Stimulated activated CD4-positive, alpha-beta T cell treated with anti-CD3 and anti-CD28 coated beads, TNF-alpha, amount 100 ng/mL, for 48 hours (primary cell): ENCODE results near the gene INSL6.
"Not testable (repeated sequence)": the region's sequence is repeated elsewhere in the genome, so short reads cannot be mapped to it uniquely, and the experiment has no call there.

Experiments used
- DNase-seq, 3 donors: peaks; one replicate each; pipeline ENCODE4 v3.0.0-alpha.2; 2020; ENCODE audit warnings: low read depth in 3 of 3

INSL6 gene

GRCh38 chr9:5185220-5185840 is at the start of gene INSL6:
Gene INSL6 (minus strand): TSS chr9:5185639. CDS start chr9:5185602, 37 bp downstream.
- DNase-seq, result no peak

DNA sequence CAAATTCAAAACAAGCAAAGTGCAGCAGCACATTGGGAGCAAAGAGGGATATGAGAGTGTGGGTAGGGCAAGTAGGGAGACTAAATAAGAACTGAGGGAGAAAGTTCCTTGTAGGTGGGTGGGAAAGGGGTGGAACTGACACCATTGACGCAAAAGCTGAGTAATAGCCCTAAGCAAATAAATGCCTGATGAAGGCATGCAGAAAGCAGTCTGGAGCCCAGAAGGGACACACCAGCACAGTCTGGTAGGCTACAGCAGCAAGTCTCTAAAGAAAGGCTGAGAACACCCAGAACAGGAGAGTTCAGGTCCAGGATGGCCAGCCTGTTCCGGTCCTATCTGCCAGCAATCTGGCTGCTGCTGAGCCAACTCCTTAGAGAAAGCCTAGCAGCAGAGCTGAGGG is 45.8 kb upstream of the INSL6 start, which contains the start of gene INSL4:
Gene INSL4 (plus strand): TSS at position 208 of the 400 bp plus-strand sequence. CDS start 105 bp downstream, at position 313.
- DNase-seq, result no peak

GRCh38 chr9:5230554-5230953 is 45.1 kb upstream of the INSL6 start:
- DNase-seq, result no peak

- no peak for DNase-seq
These were observed 19.6 kb upstream of the INSL6 start for GRCh38 chr9:5205071-5205470.

DNA sequence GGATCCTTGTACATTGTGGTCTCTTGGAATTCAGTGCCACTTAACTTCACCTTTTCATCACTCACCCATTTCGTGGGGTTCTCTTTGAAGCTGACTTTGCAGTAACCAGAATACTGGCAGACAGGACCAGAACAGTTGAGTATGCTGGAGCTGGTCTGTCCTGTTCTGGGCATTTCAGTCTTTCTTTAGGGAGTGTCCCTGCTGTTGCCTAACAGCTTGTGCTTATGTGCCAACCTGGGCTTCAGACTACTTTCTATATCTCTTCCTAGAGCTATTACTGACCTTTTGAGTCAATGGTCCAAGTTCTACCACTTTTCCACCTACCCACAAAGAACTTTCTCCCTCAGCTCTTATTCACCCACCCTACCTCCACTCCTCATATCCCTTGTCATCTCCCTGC is 10.0 kb upstream of the INSL6 start:
- no peak for DNase-seq

DNA sequence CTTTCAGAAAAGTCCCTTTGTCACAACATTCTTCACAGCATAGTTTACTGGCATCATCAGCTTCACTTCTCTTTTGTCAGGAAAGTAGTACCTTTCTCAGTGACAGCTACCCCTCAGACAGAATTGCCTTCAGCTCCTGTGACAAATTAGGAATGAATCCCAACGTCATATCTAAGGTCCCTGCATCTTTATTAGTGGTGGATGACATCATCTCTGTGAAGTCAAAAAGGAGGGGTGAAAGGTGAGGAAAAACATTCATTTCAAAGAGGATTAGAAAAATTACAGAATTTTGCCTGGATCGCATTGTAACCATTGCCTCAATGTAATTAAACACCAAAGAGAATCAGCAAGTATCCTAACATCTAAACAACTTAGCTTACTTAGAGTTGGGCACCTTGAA is 7.9 kb upstream of the INSL6 start:
- DNase-seq, result no peak

GRCh38 chr9:5191985-5192384 is 6.5 kb upstream of the INSL6 start:
- no peak for DNase-seq

GRCh38 chr9:5188060-5188984 is 2.9 kb upstream of the INSL6 start:
- DNase-seq, result no peak

GRCh38 chr9:5186416-5187169 is 1.2 kb upstream of the INSL6 start:
- DNase-seq, result peak; percentile 17 to 34 (median 27)

GRCh38 chr9:5184776-5185175 is 663 bp downstream of the INSL6 start:
- DNase-seq, result no peak

- not testable (repeated sequence) for DNase-seq
These were observed 4.8 kb downstream of the INSL6 start for GRCh38 chr9:5180631-5181030.

GRCh38 chr9:5178126-5178805 is 7.2 kb downstream of the INSL6 start:
- no peak for DNase-seq

- DNase-seq, result no peak
These were observed 39.2 kb downstream of the INSL6 start for GRCh38 chr9:5146241-5146640.

GRCh38 chr9:5144217-5144616 is 41.2 kb downstream of the INSL6 start:
- DNase-seq, result no peak

DNA sequence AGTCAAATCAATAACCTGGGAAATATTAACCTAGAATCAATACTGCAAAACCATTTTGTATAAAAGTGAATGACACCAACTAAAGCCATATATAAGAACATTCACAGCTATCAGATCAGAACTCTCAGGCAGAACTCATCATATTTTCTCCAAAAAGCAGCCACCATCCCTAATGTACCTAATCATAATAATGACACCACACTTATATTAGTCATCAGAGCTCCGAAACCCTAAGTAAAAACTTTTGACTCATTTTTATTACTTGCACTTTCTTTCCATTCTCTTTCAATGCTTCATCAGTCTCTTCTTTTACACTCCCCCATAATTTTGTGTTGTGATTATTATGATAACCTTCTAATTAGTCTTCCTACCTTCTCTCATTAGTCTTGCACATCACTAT is 45.3 kb downstream of the INSL6 start:
- no peak for DNase-seq

GRCh38 chr9:5122516-5122915 is 62.9 kb downstream of the INSL6 start:
- no peak for DNase-seq

- DNase-seq, result no peak
These were observed 63.3 kb downstream of the INSL6 start for GRCh38 chr9:5122116-5122515.

GRCh38 chr9:5113994-5114748 is 71.3 kb downstream of the INSL6 start:
- DNase-seq, result no peak
